ENCODE data around the gene CTDSP1.

The CTDSP1 gene

GRCh38 chr2:218427741-218428140 is 28.1 kb downstream of the CTDSP1 start:
- DNase-seq: no peak

GRCh38 chr2:218428846-218429558 is 29.3 kb downstream of the CTDSP1 start:
- no peak for DNase-seq

GRCh38 chr2:218429911-218430692 is 30.4 kb downstream of the CTDSP1 start:
- no peak for DNase-seq

GRCh38 chr2:218430721-218431120 is 31.1 kb downstream of the CTDSP1 start:
- DNase-seq: no peak

GRCh38 chr2:218431878-218432277 is 32.2 kb downstream of the CTDSP1 start:
- DNase-seq: no peak

- no peak for DNase-seq
Observed at GRCh38 chr2:218432676-218433365, 33.2 kb downstream of the CTDSP1 start.

- DNase-seq: no peak
Observed at GRCh38 chr2:218434456-218434855, 34.8 kb downstream of the CTDSP1 start.

- DNase-seq: no peak
Observed at GRCh38 chr2:218435003-218435982, 35.6 kb downstream of the CTDSP1 start.

- DNase-seq: no peak
Observed at GRCh38 chr2:218436992-218437391, 37.3 kb downstream of the CTDSP1 start.

GRCh38 chr2:218437969-218438368 is 38.3 kb downstream of the CTDSP1 start:
- DNase-seq: no peak

- no peak for DNase-seq
Observed at GRCh38 chr2:218438596-218438995, 38.9 kb downstream of the CTDSP1 start.

- DNase-seq: no peak
Observed at GRCh38 chr2:218444692-218445357, 45.2 kb downstream of the CTDSP1 start.

GRCh38 chr2:218445602-218446001 is 45.9 kb downstream of the CTDSP1 start:
- no peak for DNase-seq

- no peak for DNase-seq
Observed at GRCh38 chr2:218446547-218446946, 46.9 kb downstream of the CTDSP1 start.

- no peak for DNase-seq
Observed at GRCh38 chr2:218447072-218447471, 47.4 kb downstream of the CTDSP1 start.

- DNase-seq: no peak
Observed at GRCh38 chr2:218448934-218449333, 49.3 kb downstream of the CTDSP1 start.

- DNase-seq: no peak
Observed at GRCh38 chr2:218452079-218452478, 52.4 kb downstream of the CTDSP1 start.
